GM19240 (cell line): ENCODE results near the gene ZCCHC14.

Source experiments
- DNase-seq: peaks from one replicate; pipeline ENCODE4 v3.0.0; 2011; ENCODE audit warnings: low spot score; ENCODE audit not compliant: insufficient read length

Gene ZCCHC14

DNA sequence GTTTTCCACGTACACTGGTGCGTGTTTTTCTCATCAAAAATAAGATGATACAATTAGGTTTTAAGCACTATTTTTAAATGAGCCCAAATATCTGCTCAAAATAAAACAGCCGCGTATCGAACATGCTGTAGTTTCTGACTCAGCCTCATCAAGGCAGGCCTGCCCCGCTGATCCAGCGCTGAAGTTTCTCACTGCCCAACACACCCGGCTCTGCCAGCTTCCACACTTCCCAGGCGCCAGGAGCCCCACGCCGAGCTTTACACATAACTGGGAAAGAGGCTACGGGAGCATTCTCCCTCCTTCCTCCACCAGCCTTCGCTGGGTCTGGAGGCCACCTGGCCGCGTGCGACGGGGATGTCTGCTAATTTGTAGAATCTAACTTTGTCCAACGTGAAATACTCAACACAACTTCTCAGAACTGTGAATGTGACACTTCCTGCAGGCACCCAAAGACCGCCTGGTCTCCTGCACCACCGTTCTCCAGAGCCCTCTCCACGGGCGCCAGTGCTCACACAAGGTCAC is 58.6 kb downstream of the ZCCHC14 start:
- no peak for DNase-seq

DNA sequence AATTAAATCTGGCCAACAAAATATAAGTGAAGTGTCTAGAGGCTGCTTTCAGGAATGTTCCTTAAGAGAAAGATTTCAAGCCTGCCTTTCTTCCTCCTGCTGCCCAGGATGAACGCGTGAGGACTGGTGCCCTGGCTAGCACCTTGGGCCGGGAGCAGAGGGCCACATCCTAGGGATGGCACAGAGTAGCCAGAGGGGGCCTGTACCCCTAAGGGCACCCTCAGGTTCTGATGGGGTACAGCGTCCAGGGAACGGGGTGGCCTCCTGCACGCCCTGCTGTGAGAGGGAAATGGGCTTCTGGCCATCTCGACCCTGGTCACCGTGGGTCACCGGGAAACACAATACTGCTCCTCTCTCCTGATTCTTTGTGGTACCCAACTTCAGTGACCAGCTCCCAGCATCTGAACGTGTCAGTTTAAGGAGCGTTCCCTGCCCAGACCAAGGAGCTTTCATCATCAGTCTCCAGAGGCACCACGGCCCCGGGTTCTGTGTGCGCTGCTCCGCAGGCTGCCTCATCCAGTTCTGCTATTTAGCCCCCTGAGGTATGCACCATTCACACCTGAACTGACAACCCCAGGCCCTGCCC is 60.4 kb downstream of the ZCCHC14 start:
- DNase-seq, result no peak

DNA sequence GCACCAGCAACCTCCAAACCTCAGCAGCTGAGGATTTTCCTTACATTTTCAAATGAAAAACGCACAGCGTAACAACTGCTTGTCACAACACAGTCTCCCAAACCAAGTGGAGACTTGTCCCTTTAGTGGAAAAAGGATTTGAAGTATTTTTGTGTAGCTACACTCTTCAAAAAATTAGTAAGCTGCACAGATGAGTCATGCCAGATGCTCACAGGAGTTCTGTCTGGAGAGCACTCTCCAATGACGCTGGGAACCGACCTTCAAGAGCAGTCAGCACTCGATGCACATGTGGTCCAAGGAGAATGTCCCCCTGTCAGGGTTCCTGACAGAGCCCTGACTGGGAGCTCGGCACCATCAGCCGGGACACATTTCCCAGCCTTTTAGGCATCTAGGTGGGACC is 60.9 kb downstream of the ZCCHC14 start:
- DNase-seq, result no peak

DNA sequence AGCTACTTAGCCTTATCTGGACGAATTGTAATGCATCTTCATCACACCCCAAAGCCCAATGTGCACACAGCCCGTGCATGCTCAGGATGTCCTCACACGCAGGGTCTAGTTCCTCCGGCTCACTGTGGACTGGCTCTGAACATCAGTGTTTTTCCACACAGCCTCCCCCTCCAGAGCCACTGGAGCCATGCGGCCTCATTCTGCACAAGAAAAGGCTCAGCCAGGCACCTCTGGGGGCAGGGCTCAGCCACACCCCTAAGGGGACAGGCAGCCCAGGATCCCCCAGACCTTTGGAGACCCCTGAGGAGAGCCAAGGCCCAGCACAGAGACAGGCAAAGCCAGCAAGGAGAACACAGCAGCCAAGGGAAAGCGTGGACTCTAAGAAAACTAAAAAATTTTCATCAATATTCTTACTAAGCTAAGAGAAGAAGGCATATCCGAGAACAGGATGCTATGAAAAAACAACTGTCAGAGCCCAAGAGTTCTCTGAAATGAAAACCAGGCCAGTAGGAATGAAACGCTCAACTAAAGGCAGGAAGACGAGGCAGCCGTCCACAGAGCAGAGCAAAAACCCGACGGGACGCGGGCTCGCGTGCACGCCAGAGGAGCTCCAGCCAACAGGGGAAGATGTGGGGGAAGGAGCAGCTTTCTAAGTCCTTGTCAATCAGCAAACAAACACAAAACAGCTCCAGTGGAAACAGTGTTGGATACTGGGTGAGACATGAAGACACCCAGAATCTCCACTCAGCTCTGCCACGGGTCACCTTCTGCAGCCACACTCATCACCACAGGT is 66.2 kb downstream of the ZCCHC14 start:
- DNase-seq, result no peak

DNA sequence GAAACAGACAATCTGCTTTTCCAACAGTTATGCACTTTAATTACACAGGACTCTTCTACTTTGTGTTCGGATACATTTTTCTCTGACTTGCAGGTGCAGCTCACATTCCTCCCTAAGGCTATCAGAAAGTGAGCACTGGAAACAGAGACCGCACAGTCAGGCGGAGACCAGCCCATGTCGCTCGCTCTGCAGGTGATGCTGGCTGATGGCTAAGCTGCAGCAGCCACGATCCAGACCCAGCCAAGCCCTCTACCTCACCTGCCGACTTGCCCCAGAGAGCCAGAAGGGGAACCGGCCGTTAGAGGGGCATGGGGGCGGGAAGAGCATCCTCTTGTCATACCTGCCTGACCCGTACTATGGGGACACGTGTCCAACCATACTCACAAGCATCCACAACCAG is 66.9 kb downstream of the ZCCHC14 start:
- no peak for DNase-seq

DNA sequence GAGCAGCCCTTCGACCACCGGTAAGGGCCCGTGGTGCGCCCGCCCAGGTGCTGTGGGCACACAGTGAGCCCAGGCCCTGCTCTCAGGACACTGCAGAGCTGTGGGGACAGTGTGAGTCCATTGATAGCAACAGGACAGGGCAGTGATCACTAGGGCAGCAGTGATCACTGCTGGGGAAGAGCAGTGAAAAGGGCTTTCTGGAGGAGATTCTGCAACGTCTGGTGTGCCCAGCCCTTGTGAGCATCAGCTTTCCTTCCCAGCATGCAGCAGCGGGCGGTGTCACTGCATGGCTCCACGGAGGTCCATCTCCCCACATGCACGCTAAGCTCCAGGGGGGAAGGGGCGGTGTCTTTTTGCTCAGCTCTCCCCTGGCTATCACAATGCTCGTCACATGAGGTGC is 68.6 kb downstream of the ZCCHC14 start:
- no peak for DNase-seq

DNA sequence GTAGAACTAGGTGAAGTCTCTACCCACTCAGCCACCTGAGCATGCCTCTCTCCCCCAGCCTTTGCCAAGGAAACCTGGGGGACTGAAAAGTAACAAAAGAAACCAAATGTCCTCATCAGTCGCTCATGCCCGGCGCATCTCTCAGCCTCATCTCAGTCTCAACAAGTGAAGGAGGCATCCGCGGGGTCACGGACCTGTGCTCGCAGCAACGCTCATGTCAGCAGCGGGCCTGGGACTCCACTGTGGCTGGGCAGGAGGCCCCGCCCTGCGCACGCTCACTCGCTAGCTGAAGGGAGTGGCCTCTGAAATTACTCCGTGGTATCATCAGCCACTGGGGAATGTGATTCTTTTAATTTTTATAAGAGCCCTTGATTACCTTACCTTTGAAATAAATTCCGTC is 69.4 kb downstream of the ZCCHC14 start:
- DNase-seq, result no peak

DNA sequence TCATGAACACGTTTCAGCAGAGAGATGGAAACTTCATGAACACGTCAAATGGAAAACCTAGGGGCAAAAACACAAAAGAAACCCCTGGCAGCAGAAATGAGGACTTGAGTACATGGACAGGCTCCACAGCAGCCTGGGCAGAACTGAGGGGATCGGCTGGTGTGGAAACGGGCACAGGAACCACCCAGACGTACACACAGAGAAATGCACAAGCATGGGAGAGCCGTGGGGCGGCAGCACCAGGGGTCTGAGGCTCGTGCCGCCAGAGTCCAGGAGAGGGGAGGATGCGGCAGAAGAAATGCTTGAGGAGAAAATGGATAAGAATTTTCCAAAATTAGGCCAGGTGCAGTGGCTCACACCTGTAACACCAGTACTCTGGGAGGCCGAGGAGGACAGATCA is 70.7 kb downstream of the ZCCHC14 start:
- DNase-seq, result no peak

DNA sequence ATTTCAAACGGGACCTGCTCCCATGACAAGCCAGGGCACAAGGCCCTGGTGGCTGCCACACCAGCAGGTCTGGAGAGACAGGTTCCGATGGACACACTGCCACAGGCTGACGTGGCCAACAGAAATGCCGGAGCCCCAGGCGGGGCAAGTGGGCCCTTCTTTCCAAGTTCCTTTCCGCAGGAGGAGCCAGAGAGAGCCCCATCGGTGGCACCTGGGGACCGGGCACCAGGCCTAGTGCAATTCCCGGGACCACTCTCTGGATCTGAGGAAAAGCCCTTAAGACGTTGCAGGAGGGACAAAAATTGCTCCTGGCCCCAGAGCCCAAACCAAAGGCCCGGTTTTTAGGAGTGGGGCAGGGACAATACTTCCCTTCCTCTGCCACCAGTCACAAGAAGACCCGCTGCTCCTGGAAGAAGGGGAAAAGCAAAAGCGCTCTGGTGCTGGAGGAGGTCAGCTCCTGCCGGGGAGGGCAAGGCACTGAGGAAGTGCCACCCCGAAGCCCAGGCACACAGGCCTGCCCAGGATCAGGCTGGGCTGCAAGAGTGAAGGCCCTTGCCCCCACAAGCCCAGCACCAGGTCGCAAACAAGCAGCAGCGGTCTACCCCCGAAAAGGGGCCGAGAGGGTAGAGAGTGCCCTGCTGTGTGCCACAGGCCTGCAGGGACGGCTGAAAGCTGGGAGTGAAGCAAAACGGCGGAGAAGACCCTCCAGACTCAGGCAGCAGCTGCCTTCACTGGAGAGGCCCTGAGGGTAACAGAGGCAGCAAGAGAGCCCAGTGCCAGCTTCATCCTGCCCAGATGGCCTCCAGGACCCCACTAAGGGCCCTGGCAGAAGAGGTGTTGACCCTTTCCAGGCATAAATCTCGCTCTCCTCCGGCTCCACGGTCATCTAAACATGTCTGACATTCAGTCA is 71.6 kb downstream of the ZCCHC14 start:
- no peak for DNase-seq

DNA sequence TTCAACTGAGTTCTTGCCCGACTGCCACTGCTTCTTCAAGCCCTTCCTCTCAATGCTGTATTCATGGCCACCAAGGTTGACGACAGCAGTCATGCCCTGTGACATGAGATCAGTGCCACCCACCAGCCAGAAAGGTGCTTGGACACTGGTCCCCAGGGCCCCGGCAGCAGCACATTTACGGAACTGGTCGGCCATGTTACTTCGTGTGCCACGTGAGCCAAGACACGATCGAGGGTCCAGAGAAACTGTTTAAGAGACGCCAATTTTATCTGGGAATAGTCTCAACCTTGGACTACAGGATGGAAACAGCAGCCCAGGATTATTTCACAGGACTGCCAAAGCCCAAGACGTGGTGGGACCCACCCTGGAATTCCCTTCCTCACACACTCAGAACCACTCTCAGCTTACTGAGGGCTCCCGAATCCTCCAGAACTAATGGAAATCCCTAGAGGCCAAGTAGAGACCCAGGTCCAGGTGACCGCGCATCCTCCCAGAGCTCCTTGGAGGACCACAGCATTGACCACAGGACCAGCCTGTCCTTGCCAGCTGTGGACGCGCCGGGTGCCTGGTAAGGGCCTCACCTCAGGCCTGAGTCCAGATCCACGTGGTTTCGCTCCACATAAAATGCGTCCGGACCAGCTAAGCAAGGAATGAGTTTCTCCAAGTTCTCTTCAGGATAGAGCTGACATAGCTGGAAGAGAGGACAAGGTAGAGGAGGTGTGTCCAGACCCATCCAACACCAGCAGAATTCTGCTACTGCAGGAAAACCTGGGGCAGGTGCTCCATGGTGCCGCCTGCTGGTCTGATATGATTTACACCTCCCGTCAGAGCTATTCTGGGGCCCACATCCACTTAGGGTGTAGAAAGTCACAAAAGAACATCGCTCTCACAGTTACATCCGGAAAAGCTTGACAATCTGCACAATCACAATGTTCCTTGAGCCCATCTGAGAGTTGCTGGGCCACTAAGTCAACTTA is 72.5 kb downstream of the ZCCHC14 start:
- no peak for DNase-seq

DNA sequence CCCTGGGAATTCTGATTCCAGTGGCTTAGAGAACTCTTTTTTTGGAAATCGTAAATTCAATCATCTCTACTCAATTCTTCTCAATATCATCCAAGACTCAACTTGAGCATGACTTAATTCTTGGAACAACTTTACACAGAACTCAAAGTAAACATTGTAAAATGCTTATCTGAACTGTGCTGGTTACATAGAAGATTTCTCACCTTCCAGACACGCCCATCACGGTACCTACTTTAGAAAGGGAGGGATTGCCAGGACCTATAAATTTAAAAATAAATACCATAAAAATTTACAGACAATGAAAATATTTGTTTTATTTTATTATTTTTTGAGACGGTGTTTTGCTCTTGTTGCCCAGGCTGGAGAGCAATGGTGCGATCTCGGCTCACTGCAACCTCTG is 74.2 kb downstream of the ZCCHC14 start:
- no peak for DNase-seq

DNA sequence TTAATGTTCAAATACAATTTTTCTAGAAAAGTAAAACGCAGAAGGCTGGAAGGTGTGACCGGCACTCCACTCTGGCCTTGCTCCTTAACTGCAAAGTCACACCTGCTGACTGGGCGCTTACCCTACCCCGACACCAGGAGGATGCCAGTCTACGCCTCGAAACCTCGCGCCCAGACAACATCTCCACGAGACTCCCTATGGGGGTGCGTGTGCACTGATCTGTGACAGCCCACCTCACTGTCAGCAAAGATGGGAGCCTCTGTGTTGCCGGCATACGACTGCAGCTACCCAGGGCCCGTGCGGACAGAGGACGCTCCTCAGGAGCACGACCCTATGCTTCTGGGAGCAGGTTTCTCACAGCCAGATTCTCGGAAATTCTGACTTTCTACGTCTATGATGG is 74.6 kb downstream of the ZCCHC14 start:
- DNase-seq, result no peak

DNA sequence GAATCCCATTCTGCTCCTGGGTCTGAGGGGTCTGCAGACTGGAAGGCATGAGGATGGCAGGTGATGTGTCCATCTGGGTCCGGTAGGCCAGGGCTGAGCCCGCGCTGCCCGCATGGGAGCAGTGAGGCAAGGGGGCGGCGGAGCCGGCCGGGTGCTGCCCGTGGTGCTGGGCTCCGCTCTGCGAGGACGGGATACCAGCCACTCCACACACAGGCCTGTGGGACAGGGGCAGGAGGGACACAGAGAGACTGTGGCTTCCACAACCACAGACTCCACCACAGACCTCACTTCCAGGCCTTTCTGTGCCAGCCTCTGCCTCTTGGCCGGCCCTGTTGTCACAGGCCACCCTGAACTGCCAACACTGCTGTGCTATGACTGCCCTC is 75.3 kb downstream of the ZCCHC14 start:
- DNase-seq, result no peak

DNA sequence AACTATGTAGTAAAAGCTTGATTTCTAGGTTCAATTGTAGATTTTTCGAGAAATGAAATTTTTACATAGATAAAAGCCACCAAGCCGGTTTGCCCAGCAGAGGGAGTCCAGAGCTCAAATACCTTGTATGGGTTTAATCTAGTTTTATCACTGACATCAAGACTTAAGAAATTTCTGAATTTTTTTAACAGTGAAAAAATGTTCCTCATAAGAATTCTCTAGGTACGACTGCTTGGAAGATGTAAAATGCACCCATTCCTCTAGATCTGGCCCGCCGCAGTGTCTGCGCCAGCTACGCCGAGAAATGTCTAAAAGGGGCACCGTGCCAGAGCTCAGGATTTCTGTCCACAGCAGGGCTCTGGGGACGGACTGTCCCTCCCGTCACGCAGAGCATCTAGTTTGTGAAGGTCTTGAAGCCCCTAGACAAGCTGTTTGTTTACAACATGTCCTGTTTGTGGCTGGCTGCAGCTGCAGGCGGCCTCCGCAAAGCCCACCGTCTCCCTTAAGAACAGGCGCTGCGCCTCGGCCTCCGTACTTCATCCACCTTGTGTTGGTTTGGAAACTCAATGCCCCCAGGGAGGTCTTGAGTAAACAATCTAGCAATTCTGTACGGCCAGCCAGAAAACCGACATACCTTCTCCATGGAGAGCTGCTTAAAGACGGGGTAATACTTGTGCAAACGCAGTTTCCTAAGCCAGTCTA is 75.8 kb downstream of the ZCCHC14 start:
- no peak for DNase-seq

DNA sequence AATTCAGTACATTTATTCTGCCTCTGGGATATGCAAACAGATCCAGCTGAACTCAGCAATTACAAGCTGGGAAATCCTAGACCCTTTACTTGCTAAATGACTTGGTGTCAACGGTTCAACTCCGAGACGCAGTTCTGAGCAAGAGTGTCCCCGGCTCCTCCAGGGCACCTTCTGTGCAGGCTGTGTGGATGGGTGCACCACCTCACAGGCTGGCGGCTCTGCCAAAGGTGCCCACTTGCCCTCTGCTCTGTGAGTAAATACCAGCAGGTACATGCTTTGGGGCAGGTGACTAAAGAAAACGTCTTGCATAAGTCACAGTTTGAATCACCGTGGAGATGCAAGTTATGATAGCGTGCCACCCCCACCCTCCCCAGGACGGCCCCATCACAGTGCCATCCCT is 77.4 kb downstream of the ZCCHC14 start:
- no peak for DNase-seq

DNA sequence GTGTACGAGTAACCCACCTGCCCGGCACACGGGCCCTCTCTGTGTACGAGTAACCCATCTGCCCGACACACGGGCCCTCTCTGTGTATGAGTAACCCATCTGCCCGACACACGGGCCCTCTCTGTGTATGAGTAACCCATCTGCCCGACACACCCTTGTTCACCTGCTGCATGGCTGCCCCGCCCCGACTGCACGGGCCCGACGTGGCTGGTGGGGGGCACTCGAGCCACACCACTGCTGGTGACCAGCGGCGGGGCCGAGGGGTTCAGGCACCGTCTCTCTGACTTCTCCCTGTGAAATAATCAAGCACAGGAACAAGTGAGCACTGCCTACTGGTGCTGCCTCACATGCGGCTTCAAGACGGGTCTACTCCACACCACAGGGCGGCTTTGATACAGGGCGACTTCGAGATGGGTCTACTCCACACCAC is 78.6 kb downstream of the ZCCHC14 start:
- no peak for DNase-seq

DNA sequence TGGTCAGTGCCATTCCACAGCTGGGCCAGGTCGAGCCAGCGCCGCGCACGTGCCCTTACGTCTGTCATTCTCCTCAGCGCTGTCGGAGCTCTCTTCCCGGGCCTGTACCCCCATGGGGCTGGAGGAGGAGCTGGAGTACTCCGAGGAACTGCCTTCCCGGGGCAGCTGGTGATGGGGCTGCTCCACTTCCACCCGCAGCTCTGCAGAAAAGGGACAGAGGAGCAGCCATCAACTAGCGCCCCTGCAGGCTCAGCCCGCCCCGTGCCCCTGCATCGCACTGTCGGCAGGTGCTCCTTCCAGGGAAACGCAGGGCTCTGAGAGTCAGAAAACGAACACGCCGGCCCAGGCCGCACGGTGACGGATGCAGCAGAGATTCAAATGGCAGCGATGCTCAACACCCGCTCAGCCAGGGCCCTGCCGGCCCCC is 79.8 kb downstream of the ZCCHC14 start:
- no peak for DNase-seq

DNA sequence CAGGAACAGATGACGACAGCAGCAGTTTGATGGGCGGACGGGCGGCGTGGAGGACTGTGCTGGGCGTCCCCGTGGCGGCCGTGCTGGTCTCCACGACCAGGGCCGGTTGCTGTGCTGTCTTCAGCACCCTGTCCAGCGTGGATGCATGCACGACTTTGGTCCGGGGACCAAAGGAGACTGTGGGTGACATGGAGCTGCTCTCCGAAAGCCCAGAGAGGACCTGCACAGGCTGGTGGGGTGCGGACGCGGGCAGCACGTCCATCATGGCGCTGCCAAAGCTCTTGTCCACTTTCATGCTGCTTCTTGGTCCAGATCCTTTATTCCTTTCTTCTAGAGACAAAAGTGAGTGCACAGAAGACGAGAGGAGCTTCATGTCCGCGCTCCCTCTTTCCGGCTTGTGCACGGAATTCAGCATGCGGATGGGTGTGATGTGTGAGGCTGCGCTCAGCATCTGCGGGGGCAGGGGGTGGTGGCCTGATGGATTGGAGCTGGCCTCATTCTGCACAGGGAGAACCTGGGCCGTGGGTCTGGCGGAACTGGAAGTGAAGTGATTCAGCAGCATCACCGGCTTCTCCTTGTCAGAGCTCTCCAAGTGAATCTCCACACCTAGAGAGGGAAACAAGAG is 80.3 kb downstream of the ZCCHC14 start:
- no peak for DNase-seq

DNA sequence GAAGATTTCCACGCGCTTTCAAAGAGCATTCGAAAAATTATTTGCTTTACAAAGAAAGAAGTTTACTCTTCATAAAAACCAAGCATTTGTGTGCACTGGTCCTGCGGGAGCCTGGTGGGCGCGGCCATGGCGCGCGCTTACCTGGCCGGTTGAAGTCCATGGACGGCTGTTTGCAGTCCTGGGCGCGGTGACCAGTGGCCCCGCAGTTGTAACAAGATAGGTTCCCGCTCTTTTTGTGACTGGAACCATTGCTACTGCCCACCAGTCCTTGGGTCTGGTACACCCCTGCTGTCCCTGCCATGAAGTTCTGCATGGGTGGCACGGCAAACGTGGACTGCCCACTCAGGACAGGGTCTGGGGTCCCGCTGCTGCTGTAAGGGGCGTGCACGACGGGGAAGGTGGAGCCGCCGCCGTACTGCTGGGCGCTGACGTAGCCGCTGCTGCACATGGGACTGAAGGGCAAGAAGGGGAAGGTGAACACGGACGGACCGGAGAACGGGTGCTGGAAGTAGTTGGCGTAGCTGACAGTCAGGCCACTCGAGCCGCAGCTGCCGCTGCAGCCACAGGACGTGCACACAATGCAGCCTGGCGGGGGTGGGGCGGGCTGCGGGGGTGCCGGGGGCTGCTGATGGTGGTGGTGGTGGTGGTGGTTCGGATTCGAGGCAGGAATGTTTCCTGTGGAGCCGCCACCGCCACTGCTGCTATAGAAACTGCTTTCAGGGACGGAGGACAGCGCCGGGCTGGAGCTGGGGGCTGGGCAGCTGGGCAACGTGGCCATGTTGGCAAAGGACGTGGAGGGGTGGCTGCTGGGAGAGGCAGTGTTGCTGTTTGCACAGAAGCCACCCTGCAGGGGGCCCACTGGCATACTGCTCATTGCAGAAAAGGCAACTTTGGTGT is 81.2 kb downstream of the ZCCHC14 start:
- no peak for DNase-seq
